HG02938 (cell line): ENCODE results near the gene RASA3.
"Not testable (repeated sequence)": the region's sequence is repeated elsewhere in the genome, so short reads cannot be mapped to it uniquely, and the experiment has no call there.

Source experiments
- ATAC-seq: cut with Tn5 transposase; IDR thresholded peaks from one replicate; pipeline ENCODE4 v1.9.1; 2021; ENCODE audit warnings: mild to moderate bottlenecking, moderate library complexity; ENCODE audit not compliant: unreplicated experiment

Gene RASA3

GRCh38 chr13:114115796-114116195 is 16.6 kb downstream of the RASA3 start:
- peak; percentile 3 for ATAC-seq

GRCh38 chr13:114115191-114115671 is 17.2 kb downstream of the RASA3 start:
- ATAC-seq = peak; percentile 49

- not testable (repeated sequence) for ATAC-seq
Measured at GRCh38 chr13:114114666-114115065, 17.8 kb downstream of the RASA3 start.

- no peak for ATAC-seq
Measured at GRCh38 chr13:114114006-114114640, 18.3 kb downstream of the RASA3 start.

- not testable (repeated sequence) for ATAC-seq
Measured at GRCh38 chr13:114113395-114113794, 19.0 kb downstream of the RASA3 start.

GRCh38 chr13:114112826-114113322 is 19.5 kb downstream of the RASA3 start:
- no peak for ATAC-seq

- ATAC-seq = no peak
Measured at GRCh38 chr13:114112231-114112825, 20.1 kb downstream of the RASA3 start.

- ATAC-seq = no peak
Measured at GRCh38 chr13:114111577-114111976, 20.8 kb downstream of the RASA3 start.

GRCh38 chr13:114110830-114111189 is 21.6 kb downstream of the RASA3 start:
- ATAC-seq = not testable (repeated sequence)

- peak; percentile 56 for ATAC-seq
Measured at GRCh38 chr13:114110091-114110829, 22.2 kb downstream of the RASA3 start.

GRCh38 chr13:114109641-114110041 is 22.8 kb downstream of the RASA3 start:
- ATAC-seq = no peak

- ATAC-seq = no peak
Measured at GRCh38 chr13:114108894-114109293, 23.5 kb downstream of the RASA3 start.

- ATAC-seq = no peak
Measured at GRCh38 chr13:114108141-114108761, 24.2 kb downstream of the RASA3 start.

- ATAC-seq = no peak
Measured at GRCh38 chr13:114107686-114108081, 24.7 kb downstream of the RASA3 start.

- ATAC-seq = no peak
Measured at GRCh38 chr13:114106991-114107685, 25.3 kb downstream of the RASA3 start.

GRCh38 chr13:114106526-114106925 is 25.9 kb downstream of the RASA3 start:
- ATAC-seq = no peak

- no peak for ATAC-seq
Measured at GRCh38 chr13:114105521-114106225, 26.8 kb downstream of the RASA3 start.

- ATAC-seq = no peak
Measured at GRCh38 chr13:114104655-114105520, 27.5 kb downstream of the RASA3 start.
